ENCODE measurements around the gene COL25A1. TPM values are rescaled to one million over a fixed set of nuclear protein-coding genes. Genes with fewer than 3 reads are reported as not detected.

COL25A1 gene
- total RNA-seq, 1 experiment from 2014 or later: not detected

DNA sequence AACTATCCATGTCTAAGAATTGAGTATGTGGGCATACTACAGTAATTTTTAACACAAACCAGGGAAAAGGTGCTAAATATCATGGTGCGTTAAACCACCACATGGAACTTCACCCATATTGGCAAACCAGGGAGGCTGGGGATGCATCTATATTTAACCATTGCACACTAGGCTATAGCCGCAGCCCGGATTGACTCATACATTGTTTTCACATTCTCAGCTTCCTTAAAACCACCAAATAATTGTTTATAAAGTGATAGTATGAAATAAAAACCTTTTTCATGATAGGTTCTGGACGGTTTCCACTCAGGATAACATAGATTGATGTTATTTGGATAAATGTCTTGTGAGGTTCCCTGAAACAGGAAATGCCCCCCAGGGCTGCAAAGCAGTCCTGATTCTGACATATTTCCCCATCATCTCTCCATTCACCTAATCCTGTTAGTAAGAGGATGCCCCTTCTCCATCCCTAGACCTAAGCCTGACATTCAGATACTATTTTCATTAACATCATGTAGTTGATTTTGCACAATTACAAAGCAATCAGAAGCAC is 7.9 kb downstream of the COL25A1 start:
- H4K20me1 ChIP-seq (ENCODE audit: insufficient read depth): no peaks in the 10 kb centered on the region
- no peak overlapping the region for H3K9ac ChIP-seq (ENCODE audit: low read length)
- H3K27me3 ChIP-seq (ENCODE audit: insufficient read depth, low read length): peaks cover 7% of the 10 kb centered on the region; the same call in 1 of the 2 replicates
- no peaks in the 10 kb centered on the region for H3K4me1 ChIP-seq (ENCODE audit: control insufficient read depth in 1 of 2, insufficient read depth in 2 of 2, low read length in 2 of 2)
- TF ChIP-seq, protein P1, sequence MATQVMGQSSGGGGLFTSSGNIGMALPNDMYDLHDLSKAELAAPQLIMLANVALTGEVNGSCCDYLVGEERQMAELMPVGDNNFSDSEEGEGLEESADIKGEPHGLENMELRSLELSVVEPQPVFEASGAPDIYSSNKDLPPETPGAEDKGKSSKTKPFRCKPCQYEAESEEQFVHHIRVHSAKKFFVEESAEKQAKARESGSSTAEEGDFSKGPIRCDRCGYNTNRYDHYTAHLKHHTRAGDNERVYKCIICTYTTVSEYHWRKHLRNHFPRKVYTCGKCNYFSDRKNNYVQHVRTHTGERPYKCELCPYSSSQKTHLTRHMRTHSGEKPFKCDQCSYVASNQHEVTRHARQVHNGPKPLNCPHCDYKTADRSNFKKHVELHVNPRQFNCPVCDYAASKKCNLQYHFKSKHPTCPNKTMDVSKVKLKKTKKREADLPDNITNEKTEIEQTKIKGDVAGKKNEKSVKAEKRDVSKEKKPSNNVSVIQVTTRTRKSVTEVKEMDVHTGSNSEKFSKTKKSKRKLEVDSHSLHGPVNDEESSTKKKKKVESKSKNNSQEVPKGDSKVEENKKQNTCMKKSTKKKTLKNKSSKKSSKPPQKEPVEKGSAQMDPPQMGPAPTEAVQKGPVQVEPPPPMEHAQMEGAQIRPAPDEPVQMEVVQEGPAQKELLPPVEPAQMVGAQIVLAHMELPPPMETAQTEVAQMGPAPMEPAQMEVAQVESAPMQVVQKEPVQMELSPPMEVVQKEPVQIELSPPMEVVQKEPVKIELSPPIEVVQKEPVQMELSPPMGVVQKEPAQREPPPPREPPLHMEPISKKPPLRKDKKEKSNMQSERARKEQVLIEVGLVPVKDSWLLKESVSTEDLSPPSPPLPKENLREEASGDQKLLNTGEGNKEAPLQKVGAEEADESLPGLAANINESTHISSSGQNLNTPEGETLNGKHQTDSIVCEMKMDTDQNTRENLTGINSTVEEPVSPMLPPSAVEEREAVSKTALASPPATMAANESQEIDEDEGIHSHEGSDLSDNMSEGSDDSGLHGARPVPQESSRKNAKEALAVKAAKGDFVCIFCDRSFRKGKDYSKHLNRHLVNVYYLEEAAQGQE (IDR thresholded peaks at IDR 0.05; ENCODE audit: low read depth): no peak
- TF ChIP-seq YY1 (IDR thresholded peaks at IDR 0.05; ENCODE audit: extremely low read depth, insufficient replicate concordance, low read depth, low read length) (no peak), EZH2 (IDR thresholded peaks at IDR 0.05) (no peak), ATF3 (IDR thresholded peaks at IDR 0.05) (no peak), SIN3A (IDR thresholded peaks at IDR 0.05; ENCODE audit: low read depth) (no peak), SP1 (IDR thresholded peaks at IDR 0.05; ENCODE audit: low read depth) (no peak), POLR2AphosphoS5 (IDR thresholded peaks at IDR 0.05; ENCODE audit: low read depth, low read length) (no peak), EZH2phosphoT487 (IDR thresholded peaks at IDR 0.05; ENCODE audit: borderline replicate concordance) (no peak), TCF7L2 (IDR thresholded peaks at IDR 0.05; ENCODE audit: borderline replicate concordance, extremely low read depth, insufficient read depth, insufficient read length) (no peak), ZFX (IDR thresholded peaks at IDR 0.05) (no peak), CTCF (IDR thresholded peaks at IDR 0.05 in 2 of 3, conservative IDR thresholded peaks at IDR 0.05 in 1 of 3; ENCODE audit: borderline replicate concordance in 1 of 3, insufficient read depth in 1 of 3, low read depth in 2 of 3, low read length in 2 of 3) (no peak), CEBPB (IDR thresholded peaks at IDR 0.05; ENCODE audit: low read depth) (no peak)
- no peak overlapping the region for H3K27ac ChIP-seq (ENCODE audit: low read depth, low read length)
- no peaks in the 10 kb centered on the region for H3K36me3 ChIP-seq (ENCODE audit: control insufficient read depth in 1 of 2, insufficient read depth in 2 of 2, low read length in 2 of 2)
- H3K4me2 ChIP-seq (ENCODE audit: low read length): no peak overlapping the region
- no peak overlapping the region for H3K4me3 ChIP-seq (replicated peaks in 1 of 2; ENCODE audit: low read depth in 1 of 2, low read length in 2 of 2)
- ChIA-PET RAD21 (ENCODE audit: low non-redundant PET in 1 of 2, low total read pairs in 2 of 2, uncharacterized antibody in 2 of 2, unreplicated experiment in 2 of 2) (no interaction called here), POLR2A (no interaction called here), CTCF (interaction anchor here (1.2 to 1.6 kb wide), 4 partner anchors 10 to 461 kb away, joined by 3 to 6 read pairs (median 4); no protein-coding TSS in a partner anchor)
- no peak for ATAC-seq
- intact Hi-C loops (cut with micrococcal nuclease): no loop called here
- H3K79me2 ChIP-seq (ENCODE audit: insufficient read depth, low read length): no peaks in the 10 kb centered on the region
- H3K9me2 ChIP-seq (ENCODE audit: insufficient read depth): no peaks in the 10 kb centered on the region
- no peak for DNase-seq (ENCODE audit: low read depth, low spot score)
- no peak overlapping the region for H2AFZ ChIP-seq (ENCODE audit: low read depth, low read length, poor library complexity, severe bottlenecking)
- no peaks in the 10 kb centered on the region for H3K9me3 ChIP-seq (ENCODE audit: control insufficient read depth in 1 of 2, insufficient read depth in 1 of 2, low read depth in 1 of 2, low read length in 2 of 2)
- BruUV-seq (replicated peaks): no TSS peak
